ENCODE measurements around the gene NEDD4L.

NEDD4L gene

DNA sequence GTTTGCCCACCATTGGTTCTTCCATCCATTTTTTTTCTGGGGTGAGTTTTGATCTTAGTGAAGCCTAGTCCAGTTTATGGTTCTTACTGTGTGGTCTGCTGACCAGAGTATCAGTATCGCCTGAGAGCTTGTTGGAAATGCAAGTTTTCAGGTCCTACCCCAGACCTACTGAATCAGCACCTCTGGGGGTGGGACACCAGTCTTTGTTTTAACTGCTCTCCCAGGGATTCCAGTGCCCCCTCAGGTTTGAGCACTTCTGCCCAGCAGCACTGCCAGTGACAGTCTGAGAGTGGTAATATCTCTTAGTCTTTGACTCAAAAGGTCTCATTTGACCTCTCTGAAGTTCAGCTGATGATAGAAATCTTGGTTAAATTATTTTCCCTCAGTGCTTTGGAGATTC lies 315.6 kb downstream of the NEDD4L start:
- H3K27ac ChIP-seq (ENCODE audit: extremely low read depth, low read depth, low read length): no peak overlapping the region
- CTCF ChIA-PET: interaction anchor here (1.0 kb wide), 1 partner anchor 134 kb away, joined by 3 read pairs; no protein-coding TSS in a partner anchor
- no peak overlapping the region for H3K4me3 ChIP-seq (ENCODE audit: low read depth, low read length)
- TF ChIP-seq ZBTB26 (tag by site-specific recombination; optimal IDR thresholded peaks at IDR 0.05) (no peak), GLIS1 (tag by site-specific recombination; IDR thresholded peaks at IDR 0.05) (peak; percentile 74)
- H3K36me3 ChIP-seq (ENCODE audit: control insufficient read depth in 2 of 2, insufficient read depth in 1 of 2, low read length in 2 of 2): peaks cover 9 to 15% of the 10 kb centered on the region in 2 experiments
- peaks cover 35% of the 10 kb centered on the region for H3K4me1 ChIP-seq (ENCODE audit: control insufficient read depth, insufficient read depth, low read length)
- POLR2A ChIA-PET: no interaction called here
- H3K9me3 ChIP-seq (ENCODE audit: control insufficient read depth, insufficient read depth, low read depth, low read length): no peaks in the 10 kb centered on the region

DNA sequence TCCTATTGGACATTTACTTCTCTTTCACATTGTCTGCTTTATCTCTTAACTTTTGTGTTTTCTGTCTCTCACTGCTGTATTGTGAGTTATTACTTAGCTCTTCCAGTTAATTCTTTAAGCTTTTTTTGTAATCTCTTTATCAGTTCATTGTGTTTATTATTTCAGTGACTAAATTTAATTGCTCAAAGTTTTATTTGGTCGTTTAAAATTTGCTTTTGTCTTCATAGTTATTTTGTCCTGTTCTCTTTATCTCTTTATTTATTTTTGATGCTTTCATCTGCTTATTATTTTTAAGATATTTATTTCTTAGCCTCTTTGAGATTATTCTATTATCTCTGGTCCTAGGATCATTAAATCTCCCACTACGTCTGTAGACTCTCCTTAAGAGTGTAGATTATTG lies 316.3 kb downstream of the NEDD4L start:
- Histone ChIP-seq H3K27ac (ENCODE audit: extremely low read depth, low read depth, low read length) (no peak overlapping the region), H3K36me3 (ENCODE audit: control insufficient read depth in 2 of 2, insufficient read depth in 1 of 2, low read length in 2 of 2) (peaks cover 9 to 21% of the 10 kb centered on the region in 2 experiments), H3K4me3 (ENCODE audit: low read depth, low read length) (no peak overlapping the region), H3K4me1 (ENCODE audit: control insufficient read depth, insufficient read depth, low read length) (peaks cover 35% of the 10 kb centered on the region), H3K9me3 (ENCODE audit: control insufficient read depth, insufficient read depth, low read depth, low read length) (no peaks in the 10 kb centered on the region)
- ChIA-PET POLR2A (no interaction called here), CTCF (no interaction called here)
- no peak for TF ChIP-seq ZNF548 (tag by site-specific recombination; IDR thresholded peaks at IDR 0.05)
- TF ChIP-seq ZNF549 (tag by site-specific recombination; IDR thresholded peaks at IDR 0.05): no peak
- TF ChIP-seq BCL6B (tag by site-specific recombination; IDR thresholded peaks at IDR 0.05): peak; percentile 23; the same call in 1 of the 2 replicates
- TF ChIP-seq ZNF776 (tag by site-specific recombination; IDR thresholded peaks at IDR 0.05; ENCODE audit: borderline replicate concordance): 0 out of 2 replicates have a peak, but pooled peaks have one; percentile 33
- peak; percentile 62 for TF ChIP-seq FEZF1 (tag by site-specific recombination; IDR thresholded peaks at IDR 0.05)
- no peak for TF ChIP-seq ZNF362 (tag by site-specific recombination; IDR thresholded peaks at IDR 0.05)
- TF ChIP-seq ZNF623 (tag by site-specific recombination; IDR thresholded peaks at IDR 0.05): no peak
- TF ChIP-seq, protein P1, sequence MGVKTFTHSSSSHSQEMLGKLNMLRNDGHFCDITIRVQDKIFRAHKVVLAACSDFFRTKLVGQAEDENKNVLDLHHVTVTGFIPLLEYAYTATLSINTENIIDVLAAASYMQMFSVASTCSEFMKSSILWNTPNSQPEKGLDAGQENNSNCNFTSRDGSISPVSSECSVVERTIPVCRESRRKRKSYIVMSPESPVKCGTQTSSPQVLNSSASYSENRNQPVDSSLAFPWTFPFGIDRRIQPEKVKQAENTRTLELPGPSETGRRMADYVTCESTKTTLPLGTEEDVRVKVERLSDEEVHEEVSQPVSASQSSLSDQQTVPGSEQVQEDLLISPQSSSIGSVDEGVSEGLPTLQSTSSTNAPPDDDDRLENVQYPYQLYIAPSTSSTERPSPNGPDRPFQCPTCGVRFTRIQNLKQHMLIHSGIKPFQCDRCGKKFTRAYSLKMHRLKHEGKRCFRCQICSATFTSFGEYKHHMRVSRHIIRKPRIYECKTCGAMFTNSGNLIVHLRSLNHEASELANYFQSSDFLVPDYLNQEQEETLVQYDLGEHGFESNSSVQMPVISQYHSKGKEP (tag by site-specific recombination; IDR thresholded peaks at IDR 0.05): no peak
- TF ChIP-seq ZNF23 (tag by site-specific recombination; IDR thresholded peaks at IDR 0.05; ENCODE audit: borderline replicate concordance): no peak
- no peak for TF ChIP-seq ZNF248 (tag by site-specific recombination; IDR thresholded peaks at IDR 0.05)
- no peak for TF ChIP-seq PRDM6 (tag by site-specific recombination; IDR thresholded peaks at IDR 0.05)
- no peak for TF ChIP-seq ZNF621 (tag by site-specific recombination; IDR thresholded peaks at IDR 0.05)
- TF ChIP-seq ZNF146 (tag by site-specific recombination; IDR thresholded peaks at IDR 0.05): no peak
- peak; percentile 77 for TF ChIP-seq ZNF843 (tag by site-specific recombination; IDR thresholded peaks at IDR 0.05)
- TF ChIP-seq ZNF600 (tag by site-specific recombination; IDR thresholded peaks at IDR 0.05): no peak
- TF ChIP-seq ZNF341 (tag by site-specific recombination; IDR thresholded peaks at IDR 0.05; ENCODE audit: low read depth): no peak
- TF ChIP-seq, protein P2, sequence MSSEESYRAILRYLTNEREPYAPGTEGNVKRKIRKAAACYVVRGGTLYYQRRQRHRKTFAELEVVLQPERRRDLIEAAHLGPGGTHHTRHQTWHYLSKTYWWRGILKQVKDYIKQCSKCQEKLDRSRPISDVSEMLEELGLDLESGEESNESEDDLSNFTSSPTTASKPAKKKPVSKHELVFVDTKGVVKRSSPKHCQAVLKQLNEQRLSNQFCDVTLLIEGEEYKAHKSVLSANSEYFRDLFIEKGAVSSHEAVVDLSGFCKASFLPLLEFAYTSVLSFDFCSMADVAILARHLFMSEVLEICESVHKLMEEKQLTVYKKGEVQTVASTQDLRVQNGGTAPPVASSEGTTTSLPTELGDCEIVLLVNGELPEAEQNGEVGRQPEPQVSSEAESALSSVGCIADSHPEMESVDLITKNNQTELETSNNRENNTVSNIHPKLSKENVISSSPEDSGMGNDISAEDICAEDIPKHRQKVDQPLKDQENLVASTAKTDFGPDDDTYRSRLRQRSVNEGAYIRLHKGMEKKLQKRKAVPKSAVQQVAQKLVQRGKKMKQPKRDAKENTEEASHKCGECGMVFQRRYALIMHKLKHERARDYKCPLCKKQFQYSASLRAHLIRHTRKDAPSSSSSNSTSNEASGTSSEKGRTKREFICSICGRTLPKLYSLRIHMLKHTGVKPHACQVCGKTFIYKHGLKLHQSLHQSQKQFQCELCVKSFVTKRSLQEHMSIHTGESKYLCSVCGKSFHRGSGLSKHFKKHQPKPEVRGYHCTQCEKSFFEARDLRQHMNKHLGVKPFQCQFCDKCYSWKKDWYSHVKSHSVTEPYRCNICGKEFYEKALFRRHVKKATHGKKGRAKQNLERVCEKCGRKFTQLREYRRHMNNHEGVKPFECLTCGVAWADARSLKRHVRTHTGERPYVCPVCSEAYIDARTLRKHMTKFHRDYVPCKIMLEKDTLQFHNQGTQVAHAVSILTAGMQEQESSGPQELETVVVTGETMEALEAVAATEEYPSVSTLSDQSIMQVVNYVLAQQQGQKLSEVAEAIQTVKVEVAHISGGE (tag by site-specific recombination; conservative IDR thresholded peaks at IDR 0.05; ENCODE audit: low read depth): 0 out of 2 replicates have a peak, but pooled peaks have one; percentile 18
- TF ChIP-seq, protein P3, sequence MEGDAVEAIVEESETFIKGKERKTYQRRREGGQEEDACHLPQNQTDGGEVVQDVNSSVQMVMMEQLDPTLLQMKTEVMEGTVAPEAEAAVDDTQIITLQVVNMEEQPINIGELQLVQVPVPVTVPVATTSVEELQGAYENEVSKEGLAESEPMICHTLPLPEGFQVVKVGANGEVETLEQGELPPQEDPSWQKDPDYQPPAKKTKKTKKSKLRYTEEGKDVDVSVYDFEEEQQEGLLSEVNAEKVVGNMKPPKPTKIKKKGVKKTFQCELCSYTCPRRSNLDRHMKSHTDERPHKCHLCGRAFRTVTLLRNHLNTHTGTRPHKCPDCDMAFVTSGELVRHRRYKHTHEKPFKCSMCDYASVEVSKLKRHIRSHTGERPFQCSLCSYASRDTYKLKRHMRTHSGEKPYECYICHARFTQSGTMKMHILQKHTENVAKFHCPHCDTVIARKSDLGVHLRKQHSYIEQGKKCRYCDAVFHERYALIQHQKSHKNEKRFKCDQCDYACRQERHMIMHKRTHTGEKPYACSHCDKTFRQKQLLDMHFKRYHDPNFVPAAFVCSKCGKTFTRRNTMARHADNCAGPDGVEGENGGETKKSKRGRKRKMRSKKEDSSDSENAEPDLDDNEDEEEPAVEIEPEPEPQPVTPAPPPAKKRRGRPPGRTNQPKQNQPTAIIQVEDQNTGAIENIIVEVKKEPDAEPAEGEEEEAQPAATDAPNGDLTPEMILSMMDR (tag by site-specific recombination; IDR thresholded peaks at IDR 0.05): no peak
- no peak for TF ChIP-seq BCL11A (tag by site-specific recombination; IDR thresholded peaks at IDR 0.05; ENCODE audit: low read depth)
- TF ChIP-seq ZXDB (tag by site-specific recombination; IDR thresholded peaks at IDR 0.05): peak; percentile 56
